Neural cell (in vitro differentiated cells): ENCODE data around the gene BCL2A1.

Source experiments
- EP300 ChIP-seq: fragments of 450-650 bp; conservative IDR thresholded peaks from 2 replicates; pipeline ENCODE4 v1.6.1; 2014; ENCODE audit warnings: antibody characterized with exemption, mild to moderate bottlenecking, moderate library complexity; ENCODE audit not compliant: poor library complexity, severe bottlenecking
- EZH2 ChIP-seq: fragments of 200-600, 300-800 bp; shearing (Covaris generic), sonication (generic); IDR thresholded peaks from 2 replicates; pipeline ENCODE4 v1.6.1; 2014; ENCODE audit warnings: antibody characterized with exemption, low read length, borderline replicate concordance, mild to moderate bottlenecking; ENCODE audit not compliant: insufficient read depth, poor library complexity, severe bottlenecking
- MXI1 ChIP-seq: fragments of 450-650 bp; conservative IDR thresholded peaks from 2 replicates; pipeline ENCODE4 v1.6.1; 2014; ENCODE audit warnings: antibody characterized with exemption, mild to moderate bottlenecking; ENCODE audit not compliant: poor library complexity, severe bottlenecking
- POLR2AphosphoS5 ChIP-seq: IDR thresholded peaks from 2 replicates; pipeline ENCODE4 v1.6.1; 2012
- RAD21 ChIP-seq: fragments of 450-650 bp; conservative IDR thresholded peaks from 2 replicates; pipeline ENCODE4 v1.6.1; 2014; ENCODE audit warnings: antibody characterized with exemption, mild to moderate bottlenecking, moderate library complexity
- SMC3 ChIP-seq: fragments of 450-650 bp; conservative IDR thresholded peaks from 2 replicates; pipeline ENCODE4 v1.6.1; 2014; ENCODE audit warnings: antibody characterized with exemption, mild to moderate bottlenecking, moderate library complexity; ENCODE audit not compliant: poor library complexity
- TAF1 ChIP-seq: IDR thresholded peaks from 2 replicates; pipeline ENCODE4 v1.6.1; 2012; ENCODE audit warnings: low read depth
- TF ChIP-seq, protein P1 (sequence below): IDR thresholded peaks from 2 replicates; pipeline ENCODE4 v1.6.1; 2012; ENCODE audit warnings: borderline replicate concordance
- TF ChIP-seq, protein P2 (sequence below): fragments of 450-650 bp; IDR thresholded peaks from 2 replicates; pipeline ENCODE4 v1.5.1; 2014; ENCODE audit warnings: antibody characterized with exemption, mild to moderate bottlenecking, moderate library complexity; ENCODE audit not compliant: poor library complexity, severe bottlenecking

DNA sequence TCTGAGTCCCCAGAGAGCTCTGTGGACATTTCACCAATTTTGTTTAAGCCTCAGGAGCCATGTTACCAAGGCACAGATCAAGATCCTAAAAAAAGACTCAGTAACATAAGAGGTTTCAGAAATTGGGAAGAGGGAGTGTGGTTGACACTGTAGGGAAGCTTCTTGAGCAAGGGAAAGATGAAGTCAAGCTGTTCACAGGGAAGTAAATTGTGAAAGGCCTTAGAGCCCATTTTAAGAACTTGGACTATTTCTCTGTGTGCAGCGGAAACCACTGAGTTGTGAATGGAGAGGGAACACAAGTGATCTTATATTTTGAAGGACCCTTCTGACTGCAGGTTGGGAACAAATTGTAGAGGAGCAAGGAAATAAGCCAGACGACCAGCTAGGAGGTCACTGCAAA is 18.7 kb downstream of the BCL2A1 start:
- TF ChIP-seq, protein P1, sequence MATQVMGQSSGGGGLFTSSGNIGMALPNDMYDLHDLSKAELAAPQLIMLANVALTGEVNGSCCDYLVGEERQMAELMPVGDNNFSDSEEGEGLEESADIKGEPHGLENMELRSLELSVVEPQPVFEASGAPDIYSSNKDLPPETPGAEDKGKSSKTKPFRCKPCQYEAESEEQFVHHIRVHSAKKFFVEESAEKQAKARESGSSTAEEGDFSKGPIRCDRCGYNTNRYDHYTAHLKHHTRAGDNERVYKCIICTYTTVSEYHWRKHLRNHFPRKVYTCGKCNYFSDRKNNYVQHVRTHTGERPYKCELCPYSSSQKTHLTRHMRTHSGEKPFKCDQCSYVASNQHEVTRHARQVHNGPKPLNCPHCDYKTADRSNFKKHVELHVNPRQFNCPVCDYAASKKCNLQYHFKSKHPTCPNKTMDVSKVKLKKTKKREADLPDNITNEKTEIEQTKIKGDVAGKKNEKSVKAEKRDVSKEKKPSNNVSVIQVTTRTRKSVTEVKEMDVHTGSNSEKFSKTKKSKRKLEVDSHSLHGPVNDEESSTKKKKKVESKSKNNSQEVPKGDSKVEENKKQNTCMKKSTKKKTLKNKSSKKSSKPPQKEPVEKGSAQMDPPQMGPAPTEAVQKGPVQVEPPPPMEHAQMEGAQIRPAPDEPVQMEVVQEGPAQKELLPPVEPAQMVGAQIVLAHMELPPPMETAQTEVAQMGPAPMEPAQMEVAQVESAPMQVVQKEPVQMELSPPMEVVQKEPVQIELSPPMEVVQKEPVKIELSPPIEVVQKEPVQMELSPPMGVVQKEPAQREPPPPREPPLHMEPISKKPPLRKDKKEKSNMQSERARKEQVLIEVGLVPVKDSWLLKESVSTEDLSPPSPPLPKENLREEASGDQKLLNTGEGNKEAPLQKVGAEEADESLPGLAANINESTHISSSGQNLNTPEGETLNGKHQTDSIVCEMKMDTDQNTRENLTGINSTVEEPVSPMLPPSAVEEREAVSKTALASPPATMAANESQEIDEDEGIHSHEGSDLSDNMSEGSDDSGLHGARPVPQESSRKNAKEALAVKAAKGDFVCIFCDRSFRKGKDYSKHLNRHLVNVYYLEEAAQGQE = no peak
- TF ChIP-seq, protein P2, sequence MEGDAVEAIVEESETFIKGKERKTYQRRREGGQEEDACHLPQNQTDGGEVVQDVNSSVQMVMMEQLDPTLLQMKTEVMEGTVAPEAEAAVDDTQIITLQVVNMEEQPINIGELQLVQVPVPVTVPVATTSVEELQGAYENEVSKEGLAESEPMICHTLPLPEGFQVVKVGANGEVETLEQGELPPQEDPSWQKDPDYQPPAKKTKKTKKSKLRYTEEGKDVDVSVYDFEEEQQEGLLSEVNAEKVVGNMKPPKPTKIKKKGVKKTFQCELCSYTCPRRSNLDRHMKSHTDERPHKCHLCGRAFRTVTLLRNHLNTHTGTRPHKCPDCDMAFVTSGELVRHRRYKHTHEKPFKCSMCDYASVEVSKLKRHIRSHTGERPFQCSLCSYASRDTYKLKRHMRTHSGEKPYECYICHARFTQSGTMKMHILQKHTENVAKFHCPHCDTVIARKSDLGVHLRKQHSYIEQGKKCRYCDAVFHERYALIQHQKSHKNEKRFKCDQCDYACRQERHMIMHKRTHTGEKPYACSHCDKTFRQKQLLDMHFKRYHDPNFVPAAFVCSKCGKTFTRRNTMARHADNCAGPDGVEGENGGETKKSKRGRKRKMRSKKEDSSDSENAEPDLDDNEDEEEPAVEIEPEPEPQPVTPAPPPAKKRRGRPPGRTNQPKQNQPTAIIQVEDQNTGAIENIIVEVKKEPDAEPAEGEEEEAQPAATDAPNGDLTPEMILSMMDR = no peak
- no peak for TF ChIP-seq RAD21
- TF ChIP-seq TAF1 = no peak
- TF ChIP-seq MXI1 = no peak
- TF ChIP-seq EZH2 = no peak
- no peak for TF ChIP-seq POLR2AphosphoS5
- TF ChIP-seq EP300 = no peak
- TF ChIP-seq SMC3 = no peak
